Dendritic cell treated with granulocyte-macrophage colony-stimulating factor and Interleukin-4, amounts not matched to agents 40 ng/mL and 50 ng/mL, for 4 days (primary cell): ENCODE data around the gene SNTB2.
"Not testable (repeated sequence)": the region's sequence is repeated elsewhere in the genome, so short reads cannot be mapped to it uniquely, and the experiment has no call there.

ENCODE experiments used
- H3K27ac Mint-ChIP-seq: one replicate; pipeline ENCODE4 v1.8.0; 2022; ENCODE audit warnings: mild to moderate bottlenecking, mixed read lengths
- H3K27me3 Mint-ChIP-seq: one replicate; pipeline ENCODE4 v1.8.0; 2022; ENCODE audit warnings: mild to moderate bottlenecking, mixed read lengths
- H3K36me3 Mint-ChIP-seq: one replicate; pipeline ENCODE4 v1.8.0; 2022; ENCODE audit warnings: low read depth, mixed read lengths
- H3K4me1 Mint-ChIP-seq: one replicate; pipeline ENCODE4 v1.8.0; 2022; ENCODE audit warnings: low read depth, mixed read lengths
- H3K4me3 Mint-ChIP-seq: one replicate; pipeline ENCODE4 v1.8.0; 2022; ENCODE audit warnings: mild to moderate bottlenecking, moderate library complexity, mixed read lengths
- H3K9me3 Mint-ChIP-seq: one replicate; pipeline ENCODE4 v1.8.0; 2022; ENCODE audit warnings: mixed read lengths
- intact Hi-C: fragments of 100-400 bp; cut with micrococcal nuclease; formaldehyde crosslinking; loops from one replicate; pipeline ENCODE4 v1.15.0; 2022

The SNTB2 gene

GRCh38 chr16:69266334-69267063, 79.5 kb downstream of the SNTB2 start:
- Mint-ChIP-seq H3K27ac (no peak overlapping the region), H3K36me3 (peaks cover 40% of the 10 kb centered on the region), H3K4me1 (no peaks in the 10 kb centered on the region), H3K4me3 (no peak overlapping the region), H3K27me3 (peaks cover 1% of the 10 kb centered on the region), H3K9me3 (no peaks in the 10 kb centered on the region)
- intact Hi-C loops = no loop called here

GRCh38 chr16:69267633-69268032, 80.7 kb downstream of the SNTB2 start:
- Mint-ChIP-seq H3K4me1 (no peaks in the 10 kb centered on the region), H3K4me3 (no peak overlapping the region), H3K27ac (no peak overlapping the region), H3K9me3 (no peaks in the 10 kb centered on the region), H3K27me3 (peaks cover 1% of the 10 kb centered on the region), H3K36me3 (peaks cover 36% of the 10 kb centered on the region)
- intact Hi-C loops = no loop called here

GRCh38 chr16:69270395-69270794, 83.4 kb downstream of the SNTB2 start:
- H3K36me3 Mint-ChIP-seq = peaks cover 28% of the 10 kb centered on the region
- no peak overlapping the region for H3K4me3 Mint-ChIP-seq
- H3K4me1 Mint-ChIP-seq = no peaks in the 10 kb centered on the region
- no peak overlapping the region for H3K27ac Mint-ChIP-seq
- intact Hi-C loops = no loop called here
- H3K27me3 Mint-ChIP-seq = peaks cover 2% of the 10 kb centered on the region
- no peaks in the 10 kb centered on the region for H3K9me3 Mint-ChIP-seq

GRCh38 chr16:69270831-69271230, 83.9 kb downstream of the SNTB2 start:
- intact Hi-C loops = no loop called here
- H3K27me3 Mint-ChIP-seq = peaks cover 2% of the 10 kb centered on the region
- no peak overlapping the region for H3K4me3 Mint-ChIP-seq
- H3K9me3 Mint-ChIP-seq = no peaks in the 10 kb centered on the region
- no peaks in the 10 kb centered on the region for H3K4me1 Mint-ChIP-seq
- H3K27ac Mint-ChIP-seq = no peak overlapping the region
- peaks cover 28% of the 10 kb centered on the region for H3K36me3 Mint-ChIP-seq

GRCh38 chr16:69273009-69273408, 86.0 kb downstream of the SNTB2 start:
- no peak overlapping the region for H3K27ac Mint-ChIP-seq
- H3K4me1 Mint-ChIP-seq = no peaks in the 10 kb centered on the region
- H3K4me3 Mint-ChIP-seq = no peak overlapping the region
- peaks cover 7% of the 10 kb centered on the region for H3K27me3 Mint-ChIP-seq
- peaks cover 28% of the 10 kb centered on the region for H3K36me3 Mint-ChIP-seq
- intact Hi-C loops = no loop called here
- no peaks in the 10 kb centered on the region for H3K9me3 Mint-ChIP-seq

GRCh38 chr16:69274699-69275235, 87.8 kb downstream of the SNTB2 start:
- Mint-ChIP-seq H3K4me3 (no peak overlapping the region), H3K36me3 (peaks cover 22% of the 10 kb centered on the region), H3K9me3 (no peaks in the 10 kb centered on the region), H3K27ac (no peak overlapping the region), H3K4me1 (no peaks in the 10 kb centered on the region), H3K27me3 (peaks cover 7% of the 10 kb centered on the region)
- intact Hi-C loops = no loop called here

- intact Hi-C loops = no loop called here
- Mint-ChIP-seq H3K27me3 (peaks cover 10% of the 10 kb centered on the region), H3K9me3 (no peaks in the 10 kb centered on the region), H3K4me1 (no peaks in the 10 kb centered on the region), H3K4me3 (no peak overlapping the region), H3K27ac (no peak overlapping the region), H3K36me3 (peaks cover 16% of the 10 kb centered on the region)
Measured at GRCh38 chr16:69276148-69277115, 89.5 kb downstream of the SNTB2 start.

- Mint-ChIP-seq H3K4me1 (no peaks in the 10 kb centered on the region), H3K4me3 (no peak overlapping the region), H3K27me3 (peaks cover 10% of the 10 kb centered on the region), H3K27ac (no peak overlapping the region), H3K9me3 (no peaks in the 10 kb centered on the region), H3K36me3 (peaks cover 11% of the 10 kb centered on the region)
- intact Hi-C loops = no loop called here
Measured at GRCh38 chr16:69277413-69277812, 90.4 kb downstream of the SNTB2 start.

GRCh38 chr16:69283851-69284250, 96.9 kb downstream of the SNTB2 start:
- peaks cover 12% of the 10 kb centered on the region for H3K36me3 Mint-ChIP-seq
- peaks cover 2% of the 10 kb centered on the region for H3K27me3 Mint-ChIP-seq
- no peak overlapping the region for H3K4me3 Mint-ChIP-seq
- no peak overlapping the region for H3K27ac Mint-ChIP-seq
- H3K9me3 Mint-ChIP-seq = no peaks in the 10 kb centered on the region
- H3K4me1 Mint-ChIP-seq = no peaks in the 10 kb centered on the region
- intact Hi-C loops = no loop called here

GRCh38 chr16:69285240-69285639, 98.3 kb downstream of the SNTB2 start:
- H3K27me3 Mint-ChIP-seq = peaks cover 2% of the 10 kb centered on the region
- H3K36me3 Mint-ChIP-seq = peaks cover 12% of the 10 kb centered on the region
- no peaks in the 10 kb centered on the region for H3K9me3 Mint-ChIP-seq
- H3K27ac Mint-ChIP-seq = no peak overlapping the region
- no peaks in the 10 kb centered on the region for H3K4me1 Mint-ChIP-seq
- intact Hi-C loops = no loop called here
- H3K4me3 Mint-ChIP-seq = no peak overlapping the region

GRCh38 chr16:69286941-69287713, 100.2 kb downstream of the SNTB2 start:
- Mint-ChIP-seq H3K27ac (no peak overlapping the region), H3K36me3 (peaks cover 12% of the 10 kb centered on the region), H3K4me1 (no peaks in the 10 kb centered on the region), H3K4me3 (no peak overlapping the region), H3K27me3 (no peaks in the 10 kb centered on the region), H3K9me3 (no peaks in the 10 kb centered on the region)
- intact Hi-C loops = loop anchor here (1.0 kb wide), 1 partner anchor 137 kb away; no protein-coding TSS in a partner anchor

- H3K27me3 Mint-ChIP-seq, intact Hi-C loops, H3K9me3 Mint-ChIP-seq, H3K4me1 Mint-ChIP-seq, H3K4me3 Mint-ChIP-seq, H3K36me3 Mint-ChIP-seq, H3K27ac Mint-ChIP-seq: not testable (repeated sequence)
Measured at GRCh38 chr16:69291657-69292056, 104.7 kb downstream of the SNTB2 start.

GRCh38 chr16:69293401-69293800, 106.4 kb downstream of the SNTB2 start:
- intact Hi-C loops = no loop called here
- Mint-ChIP-seq H3K4me3 (no peak overlapping the region), H3K9me3 (no peaks in the 10 kb centered on the region), H3K4me1 (peaks cover 4% of the 10 kb centered on the region), H3K36me3 (peaks cover 7% of the 10 kb centered on the region), H3K27me3 (no peaks in the 10 kb centered on the region), H3K27ac (no peak overlapping the region)
